ENCODE data around the gene PHACTR3.

PHACTR3 gene

DNA sequence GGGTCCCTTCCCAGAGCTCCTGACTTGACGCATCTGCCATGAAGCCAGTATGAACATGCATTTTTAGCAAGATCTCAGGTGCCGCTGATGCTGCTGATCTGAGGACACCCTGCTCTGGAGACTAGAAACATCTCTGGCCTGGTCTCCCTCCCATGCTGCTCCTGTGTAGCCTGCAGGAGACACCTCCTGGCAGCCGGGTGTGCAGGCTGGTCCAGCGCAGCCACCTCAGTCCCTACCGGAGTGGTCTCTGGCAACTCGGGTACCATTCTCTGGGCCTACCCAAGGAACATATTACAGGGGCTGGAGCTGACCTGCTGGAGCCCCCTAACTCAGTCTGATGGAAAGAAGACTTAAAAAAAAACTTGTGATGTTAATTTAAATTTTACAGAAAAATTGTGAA lies 20.1 kb downstream of the PHACTR3 start:
- DNase-seq, result no peak

DNA sequence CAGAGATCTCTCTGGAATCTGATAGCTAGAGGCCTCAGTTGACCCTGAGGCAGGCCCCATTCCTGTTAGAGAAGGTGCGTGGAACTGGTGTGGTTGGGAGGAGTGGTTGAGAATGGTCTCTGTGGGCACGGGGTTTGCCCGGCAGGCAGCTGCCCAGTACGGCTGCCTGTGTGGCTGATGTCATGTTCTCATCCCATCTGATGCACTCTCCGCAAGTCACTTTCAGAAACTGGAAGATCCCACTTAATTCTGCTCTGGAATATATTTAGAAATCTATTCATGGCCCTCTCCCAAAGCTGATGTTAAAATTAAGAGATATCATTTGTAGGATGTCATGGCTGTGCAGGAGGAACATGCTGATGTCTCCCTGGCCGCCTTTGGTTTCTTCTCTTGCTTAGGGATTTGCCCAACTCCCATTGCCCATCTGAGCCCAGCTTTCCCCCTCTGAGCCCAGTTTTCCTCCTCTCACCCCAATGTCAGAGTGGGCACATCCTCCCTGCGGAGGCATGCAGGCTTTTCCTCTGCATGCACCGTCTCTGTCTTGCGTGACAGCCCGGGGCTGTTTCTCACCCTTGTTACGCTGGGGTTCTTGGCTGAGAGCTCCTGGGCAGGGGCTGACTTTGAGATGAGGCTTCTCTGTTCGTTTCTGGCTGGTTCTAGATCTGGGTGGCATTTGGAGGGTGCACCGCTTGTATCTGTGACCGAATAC lies 21.0 kb downstream of the PHACTR3 start:
- DNase-seq, result no peak

DNA sequence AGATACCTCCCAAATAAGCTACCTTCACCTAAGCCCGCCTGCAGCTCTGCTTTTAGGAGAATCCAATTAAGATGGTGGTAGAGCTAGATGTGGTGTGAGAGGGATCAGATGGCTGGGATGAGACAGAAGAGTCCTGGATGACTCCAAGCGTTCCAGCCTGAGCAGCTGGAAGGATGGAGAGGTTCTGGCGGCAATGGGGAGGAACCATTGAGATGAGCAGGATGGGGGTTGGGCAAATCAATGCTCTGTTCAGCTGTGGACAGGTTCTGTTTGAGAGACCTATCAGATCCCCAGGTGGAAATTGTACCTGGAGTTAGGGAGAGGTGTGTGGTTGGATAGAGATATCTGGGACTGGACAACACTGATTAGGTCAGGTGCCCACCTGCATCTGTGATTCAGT lies 23.0 kb downstream of the PHACTR3 start:
- no peak for DNase-seq

DNA sequence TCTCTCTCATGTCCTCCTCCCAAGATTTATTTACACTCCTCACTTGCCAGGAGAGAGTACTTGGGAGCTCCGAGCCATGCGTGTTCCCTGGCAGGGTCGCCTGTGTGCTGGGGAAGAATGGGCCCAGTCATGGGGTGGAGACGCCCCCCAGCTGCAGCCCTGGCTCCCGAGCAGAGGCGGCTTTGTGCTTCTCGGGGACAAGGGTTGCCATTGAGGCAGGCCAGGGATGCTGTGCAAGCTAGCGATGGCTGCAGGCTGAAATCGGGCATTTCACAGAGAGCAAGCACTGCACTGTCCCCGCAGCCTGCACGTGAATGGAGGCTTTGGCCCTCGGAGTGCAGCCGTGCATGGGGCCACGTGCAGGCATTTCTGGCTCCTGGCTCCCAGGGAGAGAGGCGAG lies 23.8 kb downstream of the PHACTR3 start:
- DNase-seq, result no peak

DNA sequence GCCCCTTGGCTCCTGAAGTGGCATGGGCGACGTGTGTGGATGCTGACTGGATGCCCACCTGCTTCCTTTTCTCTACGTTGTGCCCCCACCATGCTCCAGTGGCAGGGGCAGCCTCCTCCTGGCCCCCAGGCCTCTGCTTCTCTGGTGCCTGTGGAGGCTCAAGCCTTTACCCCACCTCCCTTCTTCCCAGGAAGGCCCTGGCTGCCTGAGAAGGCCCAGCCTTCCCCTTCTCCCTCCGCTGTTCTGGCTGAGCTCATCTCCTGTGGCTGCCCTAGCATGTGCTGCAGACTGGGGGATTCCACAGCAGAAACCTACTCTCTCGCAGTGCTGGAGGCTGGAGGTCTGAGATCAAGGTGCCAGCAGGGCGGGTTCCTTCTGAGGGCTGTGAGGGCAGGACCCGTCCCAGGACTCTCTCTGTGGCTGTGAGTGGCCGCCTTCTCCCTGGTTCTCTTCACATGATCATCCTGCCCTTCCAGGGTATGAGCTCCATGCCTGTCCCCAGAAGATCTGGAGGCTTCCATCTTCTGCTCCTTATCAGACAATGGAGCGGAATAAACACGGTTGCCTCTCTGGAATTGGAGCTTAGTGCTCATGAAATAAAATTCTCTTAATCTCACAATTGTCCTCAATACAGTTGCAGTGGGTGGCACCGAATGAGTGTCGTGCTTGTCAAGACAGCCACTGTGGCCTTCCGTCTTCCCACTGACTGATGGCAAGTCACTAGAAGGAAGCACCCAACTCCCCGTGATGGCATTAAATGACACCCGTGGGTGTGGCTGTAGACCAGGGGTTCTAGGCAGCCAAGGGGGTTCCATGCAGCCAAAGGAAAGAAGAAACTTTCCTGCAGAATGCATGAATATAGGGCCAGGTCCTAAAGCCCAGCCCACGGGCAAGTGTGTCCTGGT lies 25.1 kb downstream of the PHACTR3 start:
- DNase-seq, result no peak

DNA sequence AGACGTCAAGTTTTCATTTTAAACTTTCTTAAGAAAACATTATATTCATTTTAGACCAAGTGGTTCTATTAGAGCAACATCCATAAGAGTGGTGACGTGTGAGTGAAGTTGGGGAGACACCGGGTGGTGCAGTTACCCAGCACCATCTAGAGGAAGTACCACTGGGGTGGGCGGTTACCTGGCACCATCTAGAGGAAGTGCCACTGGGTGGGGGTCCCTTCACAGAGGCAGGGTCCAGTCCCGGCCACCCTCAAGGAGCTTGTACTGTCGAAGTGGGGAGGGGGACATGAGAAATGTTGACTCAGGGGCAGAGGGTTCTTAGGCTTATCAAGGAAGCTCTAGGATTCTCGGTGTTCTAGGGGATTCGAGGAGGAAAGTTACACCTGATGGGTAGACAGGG lies 26.2 kb downstream of the PHACTR3 start:
- DNase-seq, result no peak

DNA sequence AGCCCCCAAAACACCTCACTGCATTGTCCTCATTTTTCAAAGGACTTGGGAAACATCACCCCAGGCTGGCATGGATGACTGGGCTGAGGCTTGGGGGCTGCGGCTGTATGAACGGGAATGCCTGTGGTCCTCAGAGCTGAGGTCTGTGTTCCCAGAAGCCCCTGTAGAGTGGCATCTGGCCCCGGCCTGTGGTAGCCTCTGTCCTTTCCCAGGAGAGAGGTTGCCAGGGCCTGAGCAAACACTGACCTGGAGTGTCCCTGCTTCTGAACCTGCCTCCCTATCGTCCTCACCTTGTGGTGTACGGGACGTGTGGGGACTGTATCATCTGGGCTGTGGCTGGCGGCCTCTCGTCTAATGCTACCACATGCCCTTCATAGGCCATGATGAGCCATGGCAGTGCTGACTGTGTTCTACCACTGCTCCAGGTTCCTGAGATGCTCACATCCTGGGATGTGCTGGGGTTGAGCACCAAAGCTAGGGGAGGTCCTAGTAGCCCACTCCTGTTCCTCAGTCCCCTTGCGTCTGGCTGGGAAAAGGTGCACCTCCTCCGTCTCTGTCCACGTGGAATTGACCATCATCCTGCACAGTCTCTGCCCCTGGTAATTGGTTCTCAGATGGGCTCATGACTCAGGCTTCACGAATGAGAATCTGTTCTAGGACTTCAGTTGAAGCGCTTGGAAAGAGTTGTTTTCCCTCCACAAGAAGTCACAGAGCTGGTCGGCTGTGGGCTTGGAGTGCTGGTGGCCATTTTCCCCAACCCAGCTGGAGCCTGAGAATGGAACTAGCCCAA lies 27.6 kb downstream of the PHACTR3 start:
- no peak for DNase-seq

DNA sequence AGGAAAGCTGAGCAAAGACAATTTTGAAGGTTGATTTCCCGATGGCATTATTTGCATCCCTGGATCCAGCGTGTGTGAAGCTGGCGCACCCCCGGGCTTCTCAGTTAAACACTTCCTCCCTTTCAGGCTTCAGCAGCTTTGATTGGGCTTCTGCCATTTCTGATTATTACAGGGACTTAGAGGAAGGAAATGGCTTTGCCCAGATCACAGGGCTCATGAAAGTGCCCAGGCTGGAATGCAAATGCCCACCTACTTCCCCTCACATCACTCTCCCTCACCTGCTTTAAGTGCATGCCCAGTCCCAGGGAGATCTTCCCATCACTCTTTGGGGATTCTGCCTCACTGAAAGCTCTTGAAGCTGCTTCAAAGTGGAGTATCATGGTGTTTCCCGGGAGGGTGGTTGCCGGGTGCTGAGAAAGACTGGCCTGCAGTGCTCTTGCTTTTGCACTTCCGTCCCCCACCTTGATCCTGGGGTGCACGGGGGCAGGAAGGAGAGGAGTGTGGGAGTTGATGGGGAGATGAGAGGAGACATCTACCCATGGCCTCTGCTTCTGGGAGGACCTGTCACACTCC lies 28.3 kb downstream of the PHACTR3 start:
- no peak for DNase-seq

DNA sequence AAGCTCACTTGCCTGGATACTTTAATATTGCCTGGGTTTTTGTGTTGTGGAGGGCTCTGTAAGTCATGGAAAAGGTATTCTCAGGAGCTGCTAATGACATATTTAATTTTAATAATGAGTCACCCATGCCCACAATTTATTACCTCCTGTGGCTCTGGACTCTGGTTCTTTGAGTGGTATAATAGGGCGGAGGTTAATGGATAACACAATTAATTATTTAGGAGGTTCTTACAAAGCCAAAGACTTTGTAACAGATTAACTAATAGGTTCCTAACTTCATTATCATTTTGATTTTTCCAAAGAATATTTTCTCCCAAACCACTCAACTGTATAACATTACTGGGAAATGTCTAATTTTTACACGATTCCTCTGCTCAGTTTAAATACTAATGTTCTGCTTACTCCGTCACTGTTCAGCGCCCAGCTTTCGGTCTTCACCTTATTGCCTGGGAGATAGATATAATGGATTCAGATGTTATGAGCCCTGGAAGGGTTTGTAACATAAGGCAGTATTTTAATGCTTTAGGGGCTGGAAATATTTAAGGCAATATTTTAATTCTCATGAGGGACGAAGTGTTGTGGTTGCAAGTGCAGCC lies 29.4 kb downstream of the PHACTR3 start:
- DNase-seq, result no peak

DNA sequence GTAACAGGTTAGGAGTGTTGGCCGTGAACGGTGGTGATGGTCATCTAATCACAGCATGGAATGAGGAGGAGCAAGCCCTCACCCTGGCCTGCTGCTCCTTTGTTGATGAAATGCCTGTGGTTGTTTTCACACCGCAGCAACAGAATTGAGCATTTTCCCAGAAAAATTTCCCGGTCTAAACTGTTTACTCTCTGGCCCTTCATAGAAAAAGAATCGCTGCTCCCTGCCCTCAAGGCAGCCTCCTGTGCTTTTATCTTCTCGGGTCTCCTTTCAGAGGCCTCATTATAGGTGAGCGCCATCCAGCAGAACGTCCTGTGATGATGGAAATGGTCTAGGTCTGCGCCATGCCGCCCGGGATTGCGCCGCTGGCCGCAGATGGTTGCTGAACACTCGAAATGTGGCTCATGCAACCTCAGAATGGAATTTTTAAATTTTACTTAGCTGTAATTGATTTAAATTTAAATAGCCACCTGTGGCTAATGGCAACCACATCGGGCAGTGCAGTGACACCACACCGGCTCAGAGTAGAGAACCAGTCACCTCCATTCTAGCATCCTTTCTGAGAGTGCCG lies 30.2 kb downstream of the PHACTR3 start:
- DNase-seq, result no peak

DNA sequence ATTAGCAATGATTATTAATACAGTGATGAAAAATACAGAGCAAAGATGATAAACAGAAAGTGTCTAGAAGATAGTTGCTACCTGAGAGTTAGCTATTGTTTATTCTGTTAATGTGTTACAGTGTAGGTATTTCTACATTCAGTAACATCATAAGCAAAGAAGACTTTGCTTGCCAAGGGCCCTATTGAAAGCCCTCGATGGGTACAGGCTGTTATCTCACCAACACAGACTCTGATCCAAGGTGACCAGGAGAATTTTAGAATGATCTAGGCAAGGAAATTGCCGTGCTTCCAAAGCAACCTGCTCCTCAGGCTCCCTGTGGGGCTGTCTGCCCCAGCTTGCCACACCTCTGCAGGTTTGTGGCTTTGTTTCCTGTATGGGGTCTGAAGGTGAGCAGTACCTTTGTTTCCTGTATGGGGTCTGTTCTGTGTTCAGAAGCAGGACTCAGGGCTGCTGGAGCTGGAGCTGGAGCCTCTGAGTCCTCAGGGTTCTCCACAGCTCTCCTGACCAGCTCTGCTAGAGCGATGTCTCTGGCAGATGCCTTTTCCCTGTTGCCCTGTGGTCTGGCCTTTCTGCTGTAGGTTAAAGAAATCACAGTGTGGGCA lies 32.5 kb downstream of the PHACTR3 start:
- DNase-seq, result no peak

DNA sequence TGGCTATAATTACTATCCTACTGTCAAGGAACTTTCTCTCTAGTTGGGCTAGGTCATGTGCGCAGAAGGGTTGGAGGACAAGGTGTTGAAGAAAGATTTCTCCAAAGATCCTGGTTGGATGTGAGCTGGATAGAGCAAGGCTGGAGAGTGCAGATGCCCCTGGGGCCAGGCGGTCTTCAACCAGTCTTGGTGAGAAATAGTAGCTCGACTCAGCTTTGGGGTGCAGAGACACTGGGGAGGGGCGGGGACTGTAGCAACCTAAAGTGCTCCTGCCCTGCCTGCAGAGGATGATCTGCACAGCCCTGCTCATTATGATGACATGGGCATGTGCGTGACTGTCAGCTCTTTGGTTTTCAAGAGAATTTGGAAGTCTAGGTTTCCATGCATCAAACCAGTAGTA lies 35.9 kb downstream of the PHACTR3 start:
- DNase-seq, result no peak

DNA sequence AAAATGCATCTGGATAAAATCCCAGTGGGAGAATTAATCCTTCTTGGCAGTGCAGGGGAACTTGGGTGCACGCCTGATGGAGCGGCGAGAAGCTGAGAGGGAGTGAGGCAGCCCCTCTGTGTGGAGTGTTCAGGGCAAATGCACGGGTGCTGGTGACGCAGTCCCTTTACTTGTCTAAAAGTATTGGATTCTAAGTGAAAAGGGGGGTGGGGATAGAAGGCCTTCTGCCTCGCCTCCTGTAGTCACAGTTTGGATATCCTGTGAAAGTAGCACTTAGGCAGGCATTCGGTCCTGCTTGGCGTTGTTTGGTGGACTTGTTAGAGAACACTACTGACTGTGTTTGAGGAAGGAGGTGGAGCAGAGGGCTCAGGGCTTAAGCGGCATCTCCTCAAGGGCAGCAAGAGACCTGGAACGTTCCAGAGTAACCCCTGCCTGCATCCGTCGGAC lies 39.3 kb downstream of the PHACTR3 start:
- no peak for DNase-seq

DNA sequence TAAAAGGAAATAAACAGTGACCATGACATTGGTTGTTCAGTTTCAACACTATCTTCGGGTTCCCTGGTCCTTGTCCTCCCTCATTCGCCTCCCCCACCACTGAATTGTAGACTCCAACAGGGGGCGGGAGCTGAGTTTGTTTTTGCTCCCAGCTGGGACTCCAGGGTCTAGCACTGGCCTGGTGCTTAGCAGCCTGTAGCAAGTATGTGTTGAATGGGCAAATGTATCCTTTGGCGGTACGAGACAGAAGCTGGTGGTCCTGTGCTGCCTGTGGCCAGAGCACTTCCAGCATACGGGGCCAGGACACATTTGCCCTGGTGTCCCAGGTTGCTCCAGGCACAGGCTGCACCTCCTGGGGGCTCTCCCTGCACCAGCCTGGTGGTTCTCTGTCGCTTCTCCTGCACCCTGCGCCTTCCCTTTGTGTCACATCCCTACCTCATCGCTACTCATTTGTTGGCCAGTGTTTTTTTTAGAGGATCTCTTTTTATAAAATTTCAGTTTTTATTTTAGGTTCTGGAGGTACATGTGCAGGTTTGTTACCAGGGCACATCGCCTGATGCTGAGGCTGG lies 40.1 kb downstream of the PHACTR3 start:
- DNase-seq, result no peak

DNA sequence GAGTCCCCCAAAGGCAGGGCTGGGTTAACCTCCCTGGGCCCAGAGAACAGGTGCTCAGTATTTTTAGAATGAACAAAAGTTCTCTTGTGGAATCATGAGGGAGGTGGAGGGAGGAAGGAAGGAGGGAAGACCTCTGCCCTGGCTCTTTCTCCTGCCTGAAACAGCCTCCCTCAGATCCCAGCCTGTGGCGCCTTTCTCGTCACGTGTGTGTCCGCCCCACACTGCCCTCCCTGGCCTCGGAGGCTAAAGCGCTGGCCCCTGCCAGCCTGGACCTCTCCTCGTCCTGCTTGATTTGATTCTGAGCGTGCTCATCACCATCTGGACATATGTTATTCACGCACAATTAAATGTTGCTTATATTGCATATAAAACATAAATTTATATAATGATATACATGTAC lies 40.9 kb downstream of the PHACTR3 start:
- DNase-seq, result no peak

DNA sequence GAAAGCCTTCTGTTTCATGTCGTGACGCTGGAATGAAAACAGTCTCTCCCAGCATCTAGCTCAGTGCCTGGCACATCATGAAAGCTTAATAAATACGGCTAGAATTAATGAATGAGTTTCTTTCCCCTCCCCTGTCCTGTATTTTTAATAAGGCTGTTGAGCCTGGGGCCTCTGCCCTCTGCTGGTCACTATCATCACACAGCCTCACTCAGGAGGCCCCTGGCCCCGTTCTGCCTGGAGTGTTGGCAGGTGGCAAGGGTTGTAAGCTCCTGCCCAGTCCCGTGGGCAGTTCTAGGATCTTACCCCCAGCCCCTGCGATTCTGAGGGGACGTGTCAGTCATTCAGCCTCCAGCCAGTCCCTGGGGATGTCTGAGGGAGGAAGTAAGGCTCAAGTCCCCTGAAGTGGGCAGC lies 41.4 kb downstream of the PHACTR3 start:
- no peak for DNase-seq

DNA sequence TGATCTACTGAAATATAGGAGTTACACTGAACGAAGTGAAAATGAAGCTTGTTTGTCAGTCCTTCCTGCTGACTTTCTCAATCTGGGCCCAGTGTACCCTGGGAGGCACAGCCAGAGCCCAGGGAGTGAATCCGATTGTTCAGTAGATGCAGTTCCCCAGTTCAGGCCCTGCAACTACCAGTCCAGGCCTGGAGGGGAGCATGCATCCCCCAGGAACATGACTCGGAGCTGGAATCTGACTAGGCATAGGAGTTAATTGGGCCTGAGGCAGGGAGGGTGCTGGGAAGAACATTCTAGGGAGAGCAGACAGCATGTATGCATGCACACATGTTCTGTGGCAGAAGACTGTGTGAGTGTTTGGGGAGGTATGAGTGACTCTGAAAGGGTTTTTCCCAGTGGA lies 42.1 kb downstream of the PHACTR3 start:
- no peak for DNase-seq

DNA sequence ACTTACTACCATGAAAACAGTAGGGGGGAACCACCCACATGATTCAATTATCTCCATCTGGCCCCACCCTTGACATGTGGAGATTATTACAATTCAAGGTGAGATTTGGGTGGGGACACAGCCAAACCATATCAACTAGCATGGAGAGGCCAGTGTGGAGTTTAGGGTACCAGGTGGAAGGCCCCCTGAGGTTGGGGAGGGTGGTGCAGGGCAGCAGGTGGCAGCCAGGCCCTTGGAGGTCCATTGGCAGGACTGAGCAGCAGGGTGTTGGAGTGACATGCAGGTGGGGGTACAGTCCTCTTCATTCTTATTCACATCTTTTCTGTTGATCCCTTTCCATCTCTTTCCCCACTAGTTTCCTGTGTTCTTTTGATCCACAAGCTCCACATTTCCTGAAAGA lies 42.9 kb downstream of the PHACTR3 start:
- DNase-seq, result no peak

DNA sequence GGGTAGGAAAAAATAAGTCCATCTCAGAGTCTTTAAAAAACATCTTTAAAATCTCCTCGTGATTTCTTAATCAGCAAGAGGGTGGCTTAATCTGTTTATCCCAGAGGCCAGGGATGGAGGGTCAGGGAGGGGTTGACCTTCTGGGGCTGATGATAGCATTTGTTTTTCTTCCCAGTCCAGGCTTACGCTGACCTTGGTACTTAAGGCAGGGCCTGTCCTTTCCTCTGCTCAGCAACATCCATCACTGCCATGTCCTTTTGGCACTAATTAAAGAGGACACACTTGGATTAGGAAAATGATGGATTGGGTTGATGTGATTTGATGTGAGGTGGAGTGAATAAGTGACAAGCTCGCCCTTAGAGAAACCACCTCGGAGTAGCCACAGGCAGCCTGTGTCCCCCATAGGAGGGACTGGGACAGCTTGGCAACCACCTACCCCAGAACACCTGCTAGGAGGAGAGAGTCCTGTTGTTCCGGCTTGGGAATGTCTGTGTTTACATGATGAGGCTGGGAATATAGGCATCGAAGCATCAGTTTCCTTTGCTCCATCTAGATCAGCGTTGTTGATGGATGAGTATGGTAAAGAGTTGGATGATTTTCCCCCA lies 44.2 kb downstream of the PHACTR3 start:
- no peak for DNase-seq

DNA sequence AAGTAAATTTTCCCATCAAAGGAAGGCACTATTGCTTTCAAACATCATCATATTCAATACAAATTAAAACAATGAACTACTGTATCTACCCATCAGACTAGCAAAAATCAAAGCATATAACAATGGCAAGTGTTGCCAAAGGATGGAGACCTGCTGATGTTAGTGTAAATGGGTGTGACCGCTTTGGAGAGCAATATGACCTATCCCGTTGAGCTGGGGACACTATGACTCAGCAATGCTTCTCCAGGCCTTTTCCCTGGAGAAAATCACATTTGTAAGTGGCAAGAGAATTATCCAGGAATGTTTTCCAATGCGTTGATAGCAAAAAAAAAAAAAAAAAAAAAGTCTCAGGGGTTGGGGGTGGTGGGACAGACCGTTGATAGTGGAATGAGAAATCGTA lies 46.1 kb downstream of the PHACTR3 start:
- DNase-seq, result no peak

DNA sequence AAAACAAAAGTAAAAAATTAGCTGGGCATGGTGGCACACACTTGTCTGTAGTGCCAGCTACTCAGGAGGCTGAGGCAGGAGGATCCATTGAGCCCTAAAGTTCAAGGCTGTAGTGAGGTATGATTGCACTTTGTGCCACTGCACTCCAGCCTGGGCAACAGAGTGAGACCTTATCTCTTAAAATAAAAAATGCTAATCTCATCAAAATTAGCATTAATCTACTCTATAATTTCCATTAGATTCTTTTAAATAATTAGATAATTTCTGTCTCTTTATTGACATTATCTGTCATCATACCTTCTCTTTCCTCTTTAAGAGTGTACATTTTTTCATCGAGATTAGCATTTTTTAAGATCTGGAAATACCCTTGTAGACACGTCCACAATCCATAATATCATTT lies 48.0 kb downstream of the PHACTR3 start:
- DNase-seq, result no peak

All from DMS153 (cell line).